Panc1 (cell line): ENCODE measurements around the gene TLX1. TPM values are rescaled to one million over a fixed set of nuclear protein-coding genes. Genes with fewer than 3 reads are reported as not detected.

Source experiments
- ATAC-seq: fragments of 200-7000 bp; cut with Tn5 transposase; 2 replicates; pipeline ENCODE4 v1.9.1; 2020; ENCODE audit warnings: mild to moderate bottlenecking, moderate library complexity
- BruUV-seq: library from RNA; stranded (reverse); fragments of 400-500 nt; replicated peaks from 2 replicates; lab custom pipeline; 2021; lab: Mats Ljungman, UMichigan
- CTCF ChIA-PET: fragments of 300-600 bp; sonication (Branson Sonifier 250); formaldehyde crosslinking; loops from one replicate; lab custom pipeline; 2022; ENCODE audit warnings: antibody characterized with exemption; lab: Charles Lee
- POLR2A ChIA-PET: fragments of 300-600 bp; sonication (Branson Sonifier 250); formaldehyde crosslinking; loops from one replicate; lab custom pipeline; 2022; ENCODE audit warnings: antibody characterized with exemption; lab: Charles Lee
- DNase-seq: peaks from one replicate; pipeline ENCODE4 v3.0.0-alpha.2; 2010; ENCODE audit warnings: low read depth, low spot score
- H3K27ac ChIP-seq: 2 replicates; pipeline ENCODE4 v1.5.1; 2011; ENCODE audit warnings: mild to moderate bottlenecking, low read length, inconsistent platforms
- H3K27me3 ChIP-seq: fragments of 200-500 bp; sonication (Bioruptor generic); 2 replicates; pipeline ENCODE4 v1.6.0; 2014; ENCODE audit warnings: low read length, inconsistent platforms; ENCODE audit not compliant: control insufficient read depth, insufficient read depth
- H3K36me3 ChIP-seq: fragments of 200-500 bp; sonication (Bioruptor generic); 2 replicates; pipeline ENCODE4 v1.5.1; 2014; ENCODE audit warnings: inconsistent platforms, mild to moderate bottlenecking, low read length, moderate library complexity; ENCODE audit not compliant: control insufficient read depth, insufficient read depth
- H3K4me1 ChIP-seq: 2 replicates; pipeline ENCODE4 v1.5.1; 2011; ENCODE audit warnings: inconsistent platforms, mild to moderate bottlenecking, low read length, moderate library complexity; ENCODE audit not compliant: control insufficient read depth, insufficient read depth
- H3K4me3 ChIP-seq, 2 experiments: 2 replicates each; pipeline ENCODE4 v1.5.1; 2011 to 2012; ENCODE audit warnings: low read depth in 2 of 2, low read length in 2 of 2, mild to moderate bottlenecking in 2 of 2, inconsistent platforms in 1 of 2, moderate library complexity in 1 of 2
- H3K9me3 ChIP-seq: fragments of 200-500 bp; sonication (Bioruptor generic); 2 replicates; pipeline ENCODE4 v1.5.1; 2014; ENCODE audit warnings: low read depth, mild to moderate bottlenecking, inconsistent platforms, low read length, moderate library complexity; ENCODE audit not compliant: control insufficient read depth, insufficient read depth
- CTCF ChIP-seq: fragments of 450-650 bp; IDR thresholded peaks from 2 replicates; pipeline ENCODE4 v1.5.1; 2017; ENCODE audit warnings: mild to moderate bottlenecking
- POLR2AphosphoS5 ChIP-seq: IDR thresholded peaks from 2 replicates; pipeline ENCODE4 v1.6.1; 2012; ENCODE audit warnings: mild to moderate bottlenecking, low read depth, low read length, moderate library complexity
- REST ChIP-seq, 2 experiments: IDR thresholded peaks; 2 replicates each; pipeline ENCODE4 v1.6.1; 2011 to 2012; ENCODE audit warnings: low read depth in 2 of 2, control low read depth in 1 of 2, low read length in 1 of 2, mild to moderate bottlenecking in 1 of 2, moderate library complexity in 1 of 2; ENCODE audit not compliant: insufficient read depth in 1 of 2
- SIN3A ChIP-seq: IDR thresholded peaks from 2 replicates; pipeline ENCODE4 v1.6.1; 2012; ENCODE audit warnings: low read depth, mild to moderate bottlenecking, low read length, moderate library complexity, borderline replicate concordance; ENCODE audit not compliant: insufficient read depth
- in situ Hi-C: cut with HindIII; loops from 2 replicates; pipeline ENCODE4 v1.10.0; 2016; ENCODE audit warnings: low sequenced_read_pairs, low pct_unique_long_range_greater_than_20kb
- intact Hi-C: fragments of 100-400 bp; cut with micrococcal nuclease; formaldehyde crosslinking; loops from one replicate; pipeline ENCODE4 v1.10.0; 2022; ENCODE audit not compliant: unreplicated experiment
- total RNA-seq: library from RNA; stranded (reverse); gene quantifications from one replicate; pipeline ENCODE4 v1.2.1, GENCODE V29; 2021; ENCODE audit not compliant: unreplicated experiment

The TLX1 gene
- total RNA-seq, 1 experiment from 2014 or later = 0.13 TPM

DNA sequence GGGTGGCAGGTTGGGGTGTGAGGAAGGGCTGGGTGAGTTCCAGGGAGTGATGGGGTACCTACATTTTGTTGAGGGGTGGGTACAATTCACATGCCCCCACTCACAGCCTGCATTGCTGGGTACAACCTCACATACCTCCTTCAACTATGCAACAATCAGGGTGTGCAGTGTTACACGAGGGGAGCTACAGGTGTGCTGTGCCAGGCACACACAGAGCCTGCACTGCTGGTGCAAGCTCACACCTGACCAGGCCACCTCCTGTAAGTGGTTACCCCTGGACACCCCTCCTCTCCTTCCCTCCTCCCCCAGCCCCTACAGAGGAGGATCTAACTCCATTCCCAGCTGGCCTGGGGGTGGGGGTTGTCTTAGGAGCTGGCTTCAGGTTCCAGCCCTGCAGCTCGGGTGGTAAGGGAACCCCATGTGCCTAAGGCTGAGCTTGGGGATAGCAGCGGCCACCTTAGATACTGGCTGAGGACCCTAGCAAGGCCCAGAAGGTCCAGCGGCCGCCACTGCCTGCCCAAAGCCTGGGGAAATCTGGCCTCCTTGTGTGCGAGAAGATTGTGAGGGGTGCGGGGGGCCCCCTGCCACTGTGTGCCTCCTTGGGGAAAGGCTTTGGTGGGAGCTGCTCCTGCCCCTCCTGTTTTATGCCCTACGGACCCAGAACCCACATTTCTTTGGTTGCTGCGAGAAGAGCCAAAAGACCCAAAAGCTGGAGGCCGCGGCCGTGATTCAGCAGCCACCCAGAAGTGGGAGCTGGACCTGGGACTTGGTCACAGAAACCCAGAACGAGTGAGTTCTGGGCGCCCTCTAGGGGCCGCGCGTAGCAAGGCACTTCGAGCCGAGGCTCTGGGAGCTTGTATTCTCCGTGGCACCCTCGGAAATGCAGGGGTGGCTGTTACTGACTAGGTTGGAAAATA lies 10.8 kb downstream of the TLX1 start:
- no peaks in the 10 kb centered on the region for H3K27me3 ChIP-seq
- H3K27ac ChIP-seq = 0 out of 2 replicates have a peak overlapping the region, but pooled peaks have one; percentile 13
- in situ Hi-C loops (no loop called here), intact Hi-C loops (loop anchor here (1.0 to 10.0 kb wide), 2 partner anchors 47 to 97 kb away; no protein-coding TSS in a partner anchor)
- DNase-seq (peak; percentile 48), ATAC-seq (peak; percentile 94)
- H3K4me3 ChIP-seq = peak overlapping the region in 1 of 2 experiments; percentile 4; a peak in 1 of 4 replicates
- no peak for TF ChIP-seq POLR2AphosphoS5
- TF ChIP-seq CTCF = peak; percentile 100
- H3K9me3 ChIP-seq = no peaks in the 10 kb centered on the region
- no TSS peak for BruUV-seq
- ChIA-PET CTCF (interaction anchor here (0.6 to 5.1 kb wide), 28 partner anchors 9 to 294 kb away, joined by 3 to 206 read pairs (median 6); partner anchors contain the start of genes KAZALD1, PDZD7 and SFXN3), POLR2A (interaction anchor here (0.6 to 1.2 kb wide), 4 partner anchors 46 to 248 kb away, joined by 3 to 14 read pairs (median 4); no protein-coding TSS in a partner anchor)
- peaks cover 6% of the 10 kb centered on the region for H3K4me1 ChIP-seq
- H3K36me3 ChIP-seq = no peaks in the 10 kb centered on the region

DNA sequence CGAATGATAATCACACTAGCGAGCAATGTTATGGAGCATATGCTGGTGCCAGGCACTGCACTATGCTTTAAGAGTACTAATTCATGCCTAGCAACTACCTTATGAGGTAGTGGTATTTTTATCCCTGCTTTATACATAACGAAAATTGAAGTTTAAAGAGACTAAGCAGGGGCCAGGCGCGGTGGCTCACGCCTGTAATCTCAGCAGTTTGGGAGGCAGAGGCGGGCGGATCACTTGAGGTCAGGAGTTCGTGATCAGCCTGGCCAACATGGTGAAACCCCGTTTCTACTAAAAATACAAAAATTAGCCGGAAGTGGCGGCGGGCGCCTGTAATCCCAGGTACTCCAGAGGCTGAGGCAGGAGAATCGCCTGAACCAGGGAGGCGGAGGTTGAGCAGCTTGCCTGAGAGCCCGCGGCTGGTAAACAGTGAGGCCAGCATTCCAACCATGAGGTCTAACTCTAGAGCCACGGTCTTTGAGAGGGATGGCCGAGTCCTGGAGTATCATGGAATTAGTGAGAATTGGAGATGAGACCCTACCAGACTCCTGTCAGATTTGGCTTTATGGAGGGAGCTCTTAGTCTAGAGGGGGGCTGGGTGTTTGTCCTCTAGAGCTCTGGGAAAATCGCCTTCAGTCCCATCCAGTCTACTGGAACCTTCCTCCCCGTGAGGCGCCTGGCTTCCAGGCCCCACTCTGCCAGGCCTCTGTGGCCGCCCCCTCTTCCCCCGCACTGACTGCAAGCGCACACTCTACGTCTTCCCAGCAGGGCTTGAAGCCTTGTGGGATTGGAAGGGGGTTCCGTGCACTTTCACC lies 11.6 kb downstream of the TLX1 start:
- Histone ChIP-seq H3K27me3 (peaks cover 3% of the 10 kb centered on the region; the same call in 1 of the 2 replicates), H3K36me3 (no peaks in the 10 kb centered on the region), H3K4me3 (peak overlapping the region in 1 of 2 experiments; percentile 4; a peak in 1 of 4 replicates), H3K9me3 (no peaks in the 10 kb centered on the region), H3K27ac (no peak overlapping the region), H3K4me1 (peaks cover 6% of the 10 kb centered on the region)
- ChIA-PET POLR2A (interaction anchor here (1.2 kb wide), 1 partner anchor 47 kb away, joined by 6 read pairs; no protein-coding TSS in a partner anchor), CTCF (interaction anchor here (0.6 to 5.1 kb wide), 24 partner anchors 10 to 293 kb away, joined by 3 to 206 read pairs (median 6); partner anchors contain the start of genes KAZALD1, PDZD7 and SFXN3)
- BruUV-seq = no TSS peak
- no peak for DNase-seq
- in situ Hi-C loops (no loop called here), intact Hi-C loops (loop anchor here (1.0 to 10.0 kb wide), 2 partner anchors 47 to 98 kb away; no protein-coding TSS in a partner anchor)
- ATAC-seq = peak; percentile 13
- no peak for TF ChIP-seq REST (IDR thresholded peaks at IDR 0.05; ENCODE audit: insufficient read depth in 1 of 2, low read depth in 2 of 2, low read length in 1 of 2)
- no peak; the same call in 1 of the 2 replicates for TF ChIP-seq CTCF
- no peak for TF ChIP-seq POLR2AphosphoS5
- no peak for TF ChIP-seq SIN3A
